Epithelial cell of prostate (primary cell): ENCODE data around the gene KIRREL3.
"Not testable (repeated sequence)": the region's sequence is repeated elsewhere in the genome, so short reads cannot be mapped to it uniquely, and the experiment has no call there.

ENCODE experiments used
- DNase-seq: peaks from one replicate; pipeline ENCODE4 v3.0.0-alpha.2; 2011; ENCODE audit warnings: low read depth, low spot score
- H3K27ac ChIP-seq: fragments of 450-650 bp; 2 replicates; pipeline ENCODE4 v1.5.1; 2017; ENCODE audit warnings: mild to moderate bottlenecking

KIRREL3 gene

GRCh38 chr11:126963603-126964363 is 36.8 kb downstream of the KIRREL3 start:
- H3K27ac ChIP-seq: peak overlapping the region; percentile 57
- DNase-seq: peak; percentile 36

- H3K27ac ChIP-seq: peak overlapping the region; percentile 57
- no peak for DNase-seq
Observed at GRCh38 chr11:126963115-126963514, 37.5 kb downstream of the KIRREL3 start.

GRCh38 chr11:126959700-126960099 is 40.9 kb downstream of the KIRREL3 start:
- DNase-seq: no peak
- no peak overlapping the region for H3K27ac ChIP-seq

- no peak overlapping the region for H3K27ac ChIP-seq
- no peak for DNase-seq
Observed at GRCh38 chr11:126956635-126957034, 43.9 kb downstream of the KIRREL3 start.

GRCh38 chr11:126952533-126952932 is 48.0 kb downstream of the KIRREL3 start:
- not testable (repeated sequence) for DNase-seq, H3K27ac ChIP-seq

GRCh38 chr11:126951465-126951864 is 49.1 kb downstream of the KIRREL3 start:
- no peak for DNase-seq

GRCh38 chr11:126949066-126949891 is 51.3 kb downstream of the KIRREL3 start:
- no peak for DNase-seq
- no peak overlapping the region for H3K27ac ChIP-seq

More at GRCh38 chr11:126951465-126951864, 49.1 kb downstream of the KIRREL3 start:
- no peak overlapping the region for H3K27ac ChIP-seq

GRCh38 chr11:126948563-126948962 is 52.0 kb downstream of the KIRREL3 start:
- no peak for DNase-seq
- H3K27ac ChIP-seq: no peak overlapping the region

- DNase-seq: no peak
- no peak overlapping the region for H3K27ac ChIP-seq
Observed at GRCh38 chr11:126945319-126945718, 55.3 kb downstream of the KIRREL3 start.

- no peak overlapping the region for H3K27ac ChIP-seq
- no peak for DNase-seq
Observed at GRCh38 chr11:126943316-126943715, 57.3 kb downstream of the KIRREL3 start.

GRCh38 chr11:126942146-126942545 is 58.4 kb downstream of the KIRREL3 start:
- H3K27ac ChIP-seq: no peak overlapping the region
- DNase-seq: no peak

GRCh38 chr11:126939552-126939951 is 61.0 kb downstream of the KIRREL3 start:
- no peak overlapping the region for H3K27ac ChIP-seq
- no peak for DNase-seq

GRCh38 chr11:126938718-126939117 is 61.9 kb downstream of the KIRREL3 start:
- DNase-seq: no peak
- H3K27ac ChIP-seq: no peak overlapping the region

GRCh38 chr11:126930091-126930841 is 70.3 kb downstream of the KIRREL3 start:
- peak overlapping the region; percentile 41 for H3K27ac ChIP-seq
- no peak for DNase-seq

- DNase-seq: no peak
- peak overlapping the region; percentile 41 for H3K27ac ChIP-seq
Observed at GRCh38 chr11:126929179-126930061, 71.2 kb downstream of the KIRREL3 start.

- no peak overlapping the region for H3K27ac ChIP-seq
- DNase-seq: no peak
Observed at GRCh38 chr11:126927623-126928022, 72.9 kb downstream of the KIRREL3 start.

- H3K27ac ChIP-seq: no peak overlapping the region
- DNase-seq: no peak
Observed at GRCh38 chr11:126926376-126926791, 74.2 kb downstream of the KIRREL3 start.

- DNase-seq: peak; percentile 44
- H3K27ac ChIP-seq: no peak overlapping the region
Observed at GRCh38 chr11:126925321-126926093, 75.1 kb downstream of the KIRREL3 start.
